Activated CD4-positive, CD25-positive, alpha-beta regulatory T cell treated with anti-CD3 and anti-CD28 coated beads, Interleukin-2, amount 50 U/mL, for 24 hours (primary cell): ENCODE measurements around the gene OR4K13.
A peak's percentile ranks its signal among the peaks of the same experiment; 100 is the strongest.

Experiments used
- ATAC-seq, 2 donors: fragments of 150-1000 bp; cut with Tn5 transposase; one replicate each; pipeline ENCODE4 v1.10.0; 2021; ENCODE audit warnings: mild to moderate bottlenecking in 1 of 2, moderate library complexity in 1 of 2

Gene OR4K13

GRCh38 chr14:20035938-20036337 is at the start of gene OR4K13:
Gene OR4K13, minus strand, starts transcription at chr14:20036038. Its CDS starts 1,280 bp downstream, at chr14:20034758.
- ATAC-seq, result no peak

GRCh38 chr14:20059745-20060144 is 23.9 kb upstream of the OR4K13 start, which contains the start of gene OR4L1:
Gene OR4L1, plus strand, starts transcription at chr14:20060045. Its CDS starts 0 bp downstream, at chr14:20060045.
- no peak for ATAC-seq

- ATAC-seq, result no peak
These were observed 12.4 kb upstream of the OR4K13 start for GRCh38 chr14:20048202-20048601.

GRCh38 chr14:20044243-20044642 is 8.4 kb upstream of the OR4K13 start:
- no peak for ATAC-seq

- ATAC-seq, result peak in 1 of 2 donors; percentile 25
These were observed 389 bp downstream of the OR4K13 start for GRCh38 chr14:20035449-20035848.

GRCh38 chr14:20031058-20031457 is 4.8 kb downstream of the OR4K13 start:
- ATAC-seq, result no peak

- ATAC-seq, result no peak
These were observed 16.5 kb downstream of the OR4K13 start, which contains the start of gene OR4K14 for GRCh38 chr14:20019257-20019865. Gene OR4K14, minus strand, starts transcription at chr14:20019307. Its CDS starts 4,114 bp downstream, at chr14:20015193.

- ATAC-seq, result no peak
These were observed 27.7 kb downstream of the OR4K13 start for GRCh38 chr14:20008156-20008555.

- no peak for ATAC-seq
These were observed 33.5 kb downstream of the OR4K13 start for GRCh38 chr14:20002319-20002718.

- ATAC-seq, result no peak
These were observed 34.0 kb downstream of the OR4K13 start, which contains the start of gene OR4Q2 for GRCh38 chr14:20001863-20002262. Gene OR4Q2, plus strand, starts transcription at chr14:20002163.

- ATAC-seq, result no peak
These were observed 42.4 kb downstream of the OR4K13 start for GRCh38 chr14:19993438-19993837.
